ENCODE data around the gene NPPB. TPM values are rescaled to one million over a fixed set of nuclear protein-coding genes. Genes with fewer than 3 reads are reported as not detected.
A peak's percentile ranks its signal among the peaks of the same experiment; 100 is the strongest.
"Not testable (repeated sequence)": the region's sequence is repeated elsewhere in the genome, so short reads cannot be mapped to it uniquely, and the experiment has no call there.

The NPPB gene
- total RNA-seq (ENCODE audit: unreplicated experiment): not detected
- long read RNA-seq: 0 reads

DNA sequence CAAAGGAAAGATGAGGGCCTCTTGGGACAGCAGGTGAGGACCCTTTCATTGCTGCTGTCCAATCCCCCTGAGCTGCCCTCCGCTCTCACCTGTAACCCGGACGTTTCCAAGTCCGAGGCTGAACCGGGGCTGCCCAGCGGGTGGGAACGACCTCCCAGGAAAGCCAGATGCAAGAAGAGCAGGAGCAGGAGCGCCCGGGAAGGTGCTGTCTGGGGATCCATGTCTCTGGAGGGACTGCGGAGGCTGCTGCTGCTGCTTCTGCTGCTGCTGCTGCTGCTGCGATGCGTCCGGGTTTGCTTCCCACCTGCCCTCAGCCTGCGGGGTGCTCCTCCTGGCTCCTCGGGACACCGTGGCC is at the start of gene NPPB:
NPPB (minus strand) TSS at position 333 of the 355 bp plus-strand sequence; CDS start at position 221, 112 bp downstream.
- H3K36me3 Mint-ChIP-seq (ENCODE audit: unreplicated experiment): peaks cover 10% of the 10 kb centered on the region
- H3K9me3 Mint-ChIP-seq (ENCODE audit: unreplicated experiment): peaks cover 3% of the 10 kb centered on the region
- no peak for TF ChIP-seq CTCF (IDR thresholded peaks at IDR 0.05; ENCODE audit: partially characterized antibody, unreplicated experiment)
- peak within 1 kb of the TSS; percentile 55 for H3K4me3 Mint-ChIP-seq (ENCODE audit: unreplicated experiment)
- H3K27ac Mint-ChIP-seq (ENCODE audit: unreplicated experiment): no peak within 1 kb of the TSS
- H3K27me3 Mint-ChIP-seq (ENCODE audit: unreplicated experiment): peaks cover 29% of the 10 kb centered on the region
- H3K4me1 Mint-ChIP-seq (ENCODE audit: low read depth, unreplicated experiment): no peaks in the 10 kb centered on the region
- DNase-seq: no peak

DNA sequence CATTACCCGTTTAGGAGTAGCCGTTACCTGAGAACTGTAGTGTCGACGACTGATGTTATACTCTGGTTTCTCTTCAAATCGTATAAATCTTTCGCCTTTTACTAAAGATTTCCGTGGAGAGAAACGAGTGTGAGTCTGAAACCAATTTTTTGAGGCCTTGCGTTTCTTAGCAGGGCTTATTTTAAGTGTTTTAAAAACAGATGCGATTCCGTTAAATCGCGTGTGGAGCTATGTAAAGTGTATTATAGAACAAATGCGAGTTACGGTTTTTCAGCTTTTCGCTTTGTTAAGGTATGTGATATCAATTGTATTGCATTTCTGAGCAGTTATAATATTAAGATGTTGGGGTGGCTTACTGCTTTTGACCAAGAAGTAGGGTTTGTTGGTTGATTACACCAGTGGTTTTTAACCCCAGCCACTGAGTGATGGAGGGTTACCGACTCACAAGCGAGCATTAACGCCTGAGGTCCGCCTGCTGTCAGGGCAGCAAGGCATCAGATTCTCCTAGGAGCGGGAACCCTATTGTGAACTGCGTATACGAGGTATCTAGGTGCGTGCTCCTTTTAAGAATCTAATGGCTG is 49.4 kb upstream of the NPPB start:
- peak overlapping the region; percentile 99 for H3K4me3 Mint-ChIP-seq (ENCODE audit: unreplicated experiment)
- H3K4me1 Mint-ChIP-seq (ENCODE audit: low read depth, unreplicated experiment): peaks cover 8% of the 10 kb centered on the region
- H3K36me3 Mint-ChIP-seq (ENCODE audit: unreplicated experiment): no peaks in the 10 kb centered on the region
- no peak for TF ChIP-seq CTCF (IDR thresholded peaks at IDR 0.05; ENCODE audit: partially characterized antibody, unreplicated experiment)
- peaks cover 22% of the 10 kb centered on the region for H3K9me3 Mint-ChIP-seq (ENCODE audit: unreplicated experiment)
- H3K27me3 Mint-ChIP-seq (ENCODE audit: unreplicated experiment): peaks cover 21% of the 10 kb centered on the region
- peak; percentile 66 for DNase-seq
- peak overlapping the region; percentile 100 for H3K27ac Mint-ChIP-seq (ENCODE audit: unreplicated experiment)

DNA sequence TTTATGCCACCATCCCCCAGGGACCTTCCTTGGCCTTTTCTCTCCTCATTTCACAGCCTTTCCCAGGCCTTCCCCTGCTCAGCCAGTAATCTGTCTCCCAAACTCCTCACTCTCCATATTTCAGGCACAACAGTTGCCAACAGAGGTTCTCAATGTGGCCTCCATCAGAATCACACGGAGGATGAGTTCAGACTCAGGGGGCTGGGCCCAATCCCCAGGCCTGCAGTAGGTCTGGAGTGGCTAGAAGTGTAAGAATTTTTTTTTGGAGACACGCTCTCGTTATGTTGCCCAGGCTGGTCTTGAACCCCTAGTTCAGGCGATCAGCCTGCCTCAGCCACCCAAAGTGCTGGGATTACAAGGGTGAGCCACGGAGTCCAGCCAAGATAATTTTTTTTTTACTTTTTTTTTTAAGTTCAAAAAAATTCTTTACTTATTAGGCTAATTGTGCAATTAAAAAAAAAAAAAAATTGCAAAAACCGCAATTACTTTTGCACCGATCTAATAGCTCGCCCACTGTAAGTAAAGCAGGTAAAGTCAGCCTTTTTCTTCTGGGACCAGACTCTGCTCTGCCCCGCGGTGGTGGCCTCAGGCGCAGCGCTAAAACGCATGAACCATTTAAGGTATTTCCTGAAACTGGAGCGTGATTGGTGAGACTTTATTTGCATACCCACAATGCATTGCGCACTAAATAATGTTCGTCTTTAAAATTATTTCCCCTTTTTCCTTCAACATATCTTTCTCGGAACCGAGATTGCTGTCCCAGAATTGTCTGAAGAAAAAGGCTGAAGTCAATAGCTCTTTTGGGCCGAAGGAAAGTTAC is 48.7 kb upstream of the NPPB start:
- Mint-ChIP-seq H3K9me3 (ENCODE audit: unreplicated experiment) (peaks cover 22% of the 10 kb centered on the region), H3K4me1 (ENCODE audit: low read depth, unreplicated experiment) (peaks cover 8% of the 10 kb centered on the region), H3K36me3 (ENCODE audit: unreplicated experiment) (no peaks in the 10 kb centered on the region), H3K27me3 (ENCODE audit: unreplicated experiment) (peaks cover 21% of the 10 kb centered on the region), H3K27ac (ENCODE audit: unreplicated experiment) (peak overlapping the region; percentile 100), H3K4me3 (ENCODE audit: unreplicated experiment) (peak overlapping the region; percentile 99)
- peak; percentile 55 for TF ChIP-seq CTCF (IDR thresholded peaks at IDR 0.05; ENCODE audit: partially characterized antibody, unreplicated experiment)
- DNase-seq: peak; percentile 90

GRCh38 chr1:11906870-11907269 is 48.1 kb upstream of the NPPB start:
- DNase-seq: no peak
- no peak for TF ChIP-seq CTCF (IDR thresholded peaks at IDR 0.05; ENCODE audit: partially characterized antibody, unreplicated experiment)
- Mint-ChIP-seq H3K27me3 (ENCODE audit: unreplicated experiment) (peaks cover 17% of the 10 kb centered on the region), H3K27ac (ENCODE audit: unreplicated experiment) (peak overlapping the region; percentile 65), H3K9me3 (ENCODE audit: unreplicated experiment) (peaks cover 22% of the 10 kb centered on the region), H3K4me1 (ENCODE audit: low read depth, unreplicated experiment) (peaks cover 8% of the 10 kb centered on the region), H3K36me3 (ENCODE audit: unreplicated experiment) (no peaks in the 10 kb centered on the region), H3K4me3 (ENCODE audit: unreplicated experiment) (no peak overlapping the region)

DNA sequence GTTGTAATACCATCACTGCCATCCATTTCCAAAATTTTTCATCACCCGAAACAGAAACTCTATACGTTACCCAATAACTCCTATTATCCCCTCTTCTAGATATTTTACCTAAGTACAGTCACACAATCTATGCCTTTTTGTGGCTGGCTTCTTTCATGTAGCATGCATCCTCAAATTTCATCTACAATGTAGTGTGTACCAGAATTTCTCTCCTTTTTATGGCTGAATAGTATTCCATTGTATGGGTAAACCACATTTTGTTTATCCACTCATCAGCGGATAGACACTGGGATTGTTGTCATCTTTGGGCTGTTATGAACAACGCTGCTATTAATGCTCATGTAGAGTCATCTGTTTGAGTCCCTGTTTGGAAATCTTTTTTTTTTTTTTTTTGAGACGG is 46.2 kb upstream of the NPPB start:
- Mint-ChIP-seq H3K4me3 (ENCODE audit: unreplicated experiment) (no peak overlapping the region), H3K27ac (ENCODE audit: unreplicated experiment) (no peak overlapping the region), H3K36me3 (ENCODE audit: unreplicated experiment) (no peaks in the 10 kb centered on the region), H3K27me3 (ENCODE audit: unreplicated experiment) (peaks cover 17% of the 10 kb centered on the region), H3K9me3 (ENCODE audit: unreplicated experiment) (peaks cover 22% of the 10 kb centered on the region), H3K4me1 (ENCODE audit: low read depth, unreplicated experiment) (peaks cover 8% of the 10 kb centered on the region)
- no peak for TF ChIP-seq CTCF (IDR thresholded peaks at IDR 0.05; ENCODE audit: partially characterized antibody, unreplicated experiment)
- DNase-seq: no peak

GRCh38 chr1:11904156-11904555 is 45.4 kb upstream of the NPPB start:
- H3K36me3 Mint-ChIP-seq (ENCODE audit: unreplicated experiment); H3K27ac Mint-ChIP-seq (ENCODE audit: unreplicated experiment); H3K4me3 Mint-ChIP-seq (ENCODE audit: unreplicated experiment); DNase-seq; H3K4me1 Mint-ChIP-seq (ENCODE audit: low read depth, unreplicated experiment): not testable (repeated sequence)
- peaks cover 17% of the 10 kb centered on the region for H3K9me3 Mint-ChIP-seq (ENCODE audit: unreplicated experiment)
- H3K27me3 Mint-ChIP-seq (ENCODE audit: unreplicated experiment): peaks cover 15% of the 10 kb centered on the region
